ENCODE results near the gene SLC44A5.

- TF ChIP-seq CTCF (IDR thresholded peaks at IDR 0.05), result no peak
- no peak for TF ChIP-seq EP300 (IDR thresholded peaks at IDR 0.05)
- TF ChIP-seq POLR2A (IDR thresholded peaks at IDR 0.05), result no peak
- no peak for TF ChIP-seq POLR2AphosphoS5 (IDR thresholded peaks at IDR 0.05)
Measured at GRCh38 chr1:75587692-75588091, 23.2 kb downstream of the SLC44A5 start.

Data from stomach (tissue), 4 donors.